GM20000 (cell line): ENCODE data around the gene KCNMB2.

Experiments
- DNase-seq: peaks from one replicate; pipeline ENCODE4 v3.0.0; 2012; ENCODE audit warnings: low spot score
- TF ChIP-seq, protein P1 (sequence below): IDR thresholded peaks from 2 replicates; pipeline ENCODE4 v1.5.1; 2012; ENCODE audit warnings: mild to moderate bottlenecking, control low read depth; ENCODE audit errors: extremely low read depth, missing control alignments

Gene KCNMB2

DNA sequence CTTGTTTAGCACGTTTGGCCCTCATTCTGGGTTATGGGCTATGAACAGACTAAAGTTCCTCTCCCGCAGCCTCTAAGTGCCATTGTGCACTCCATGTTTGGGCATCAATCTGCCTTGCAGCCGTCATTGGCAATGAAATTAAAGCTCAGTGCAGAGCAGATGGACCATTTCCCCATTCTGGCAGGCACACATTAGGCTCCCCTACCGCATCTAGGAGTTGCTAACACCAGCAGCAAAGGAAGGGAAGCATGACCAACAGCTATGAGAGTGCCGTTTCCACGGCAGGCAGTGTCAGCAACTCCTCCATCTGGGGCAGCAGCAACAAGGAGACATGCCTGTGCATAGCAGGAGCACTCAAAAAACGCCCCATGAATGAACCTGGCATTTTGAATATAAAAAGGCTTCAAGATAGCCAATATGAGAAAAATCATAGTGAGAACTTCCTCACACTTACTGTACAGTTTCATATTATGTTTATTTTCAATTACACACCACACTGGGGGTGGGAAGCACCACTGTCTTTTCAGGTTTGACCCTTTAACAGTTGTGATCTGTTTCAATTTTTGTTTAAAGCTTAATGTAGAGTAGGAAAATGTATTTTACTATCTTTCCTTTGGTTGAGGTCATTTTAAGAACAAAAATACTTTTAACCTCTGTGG is 218.7 kb downstream of the KCNMB2 start:
- TF ChIP-seq, protein P1, sequence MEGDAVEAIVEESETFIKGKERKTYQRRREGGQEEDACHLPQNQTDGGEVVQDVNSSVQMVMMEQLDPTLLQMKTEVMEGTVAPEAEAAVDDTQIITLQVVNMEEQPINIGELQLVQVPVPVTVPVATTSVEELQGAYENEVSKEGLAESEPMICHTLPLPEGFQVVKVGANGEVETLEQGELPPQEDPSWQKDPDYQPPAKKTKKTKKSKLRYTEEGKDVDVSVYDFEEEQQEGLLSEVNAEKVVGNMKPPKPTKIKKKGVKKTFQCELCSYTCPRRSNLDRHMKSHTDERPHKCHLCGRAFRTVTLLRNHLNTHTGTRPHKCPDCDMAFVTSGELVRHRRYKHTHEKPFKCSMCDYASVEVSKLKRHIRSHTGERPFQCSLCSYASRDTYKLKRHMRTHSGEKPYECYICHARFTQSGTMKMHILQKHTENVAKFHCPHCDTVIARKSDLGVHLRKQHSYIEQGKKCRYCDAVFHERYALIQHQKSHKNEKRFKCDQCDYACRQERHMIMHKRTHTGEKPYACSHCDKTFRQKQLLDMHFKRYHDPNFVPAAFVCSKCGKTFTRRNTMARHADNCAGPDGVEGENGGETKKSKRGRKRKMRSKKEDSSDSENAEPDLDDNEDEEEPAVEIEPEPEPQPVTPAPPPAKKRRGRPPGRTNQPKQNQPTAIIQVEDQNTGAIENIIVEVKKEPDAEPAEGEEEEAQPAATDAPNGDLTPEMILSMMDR = no peak
- no peak for DNase-seq

DNA sequence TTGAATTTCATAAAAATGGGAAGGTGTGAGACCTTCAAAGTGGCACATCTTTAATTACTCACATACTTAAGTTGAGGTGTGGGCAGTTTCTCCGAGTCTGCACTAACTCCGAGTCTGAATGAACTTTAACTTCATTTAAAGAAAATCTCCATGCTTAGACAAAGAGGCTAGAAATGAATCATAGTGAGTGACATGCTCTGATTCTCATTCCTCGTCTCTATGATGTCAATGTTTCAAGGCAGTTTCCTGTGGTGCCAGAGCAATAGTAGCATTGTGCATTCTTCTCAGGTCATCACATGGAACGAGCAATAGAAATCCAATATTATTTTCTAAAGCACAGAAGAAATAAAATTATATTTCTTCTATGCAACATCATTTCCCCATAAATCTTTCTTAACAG is 224.8 kb downstream of the KCNMB2 start:
- TF ChIP-seq, protein P1 = no peak
- no peak for DNase-seq

DNA sequence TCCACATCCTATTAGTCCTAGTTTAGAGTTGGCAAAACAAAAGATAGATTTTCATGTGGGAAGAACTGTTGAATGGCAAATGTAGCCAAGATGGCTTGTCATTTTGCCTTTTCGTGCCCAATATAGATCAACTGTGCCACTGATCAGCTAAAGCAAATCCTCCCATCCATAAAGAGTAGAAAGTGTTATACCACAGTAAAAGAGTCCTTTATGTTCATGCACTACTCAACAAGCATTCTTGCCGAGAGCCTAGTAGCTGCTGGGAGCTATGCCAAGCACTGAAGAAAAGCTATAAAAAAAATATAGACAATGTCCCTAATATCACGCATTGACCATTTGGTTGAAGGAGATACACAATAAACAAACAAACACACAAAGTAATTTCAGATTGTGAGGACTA is 225.2 kb downstream of the KCNMB2 start:
- TF ChIP-seq, protein P1 = no peak
- DNase-seq = no peak

DNA sequence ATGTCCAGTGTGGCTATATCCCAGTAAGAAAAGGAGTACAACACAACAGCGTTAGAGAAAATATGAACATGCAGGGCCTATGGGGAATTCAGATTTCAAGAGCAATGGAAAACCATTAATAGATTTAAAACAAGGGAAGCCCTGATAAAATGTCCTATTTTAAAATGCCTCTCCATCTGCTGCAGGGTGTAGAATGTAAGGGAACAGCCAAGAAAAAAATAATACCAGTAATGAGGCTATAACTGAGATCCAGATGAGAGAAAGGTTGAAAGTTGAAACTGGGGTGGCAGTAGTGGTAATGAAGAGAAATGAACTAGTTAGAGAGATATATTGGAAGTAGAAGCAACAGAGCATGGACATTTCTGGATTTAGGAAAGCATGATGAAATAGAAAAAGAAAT is 226.1 kb downstream of the KCNMB2 start:
- no peak for DNase-seq
- TF ChIP-seq, protein P1 = no peak

DNA sequence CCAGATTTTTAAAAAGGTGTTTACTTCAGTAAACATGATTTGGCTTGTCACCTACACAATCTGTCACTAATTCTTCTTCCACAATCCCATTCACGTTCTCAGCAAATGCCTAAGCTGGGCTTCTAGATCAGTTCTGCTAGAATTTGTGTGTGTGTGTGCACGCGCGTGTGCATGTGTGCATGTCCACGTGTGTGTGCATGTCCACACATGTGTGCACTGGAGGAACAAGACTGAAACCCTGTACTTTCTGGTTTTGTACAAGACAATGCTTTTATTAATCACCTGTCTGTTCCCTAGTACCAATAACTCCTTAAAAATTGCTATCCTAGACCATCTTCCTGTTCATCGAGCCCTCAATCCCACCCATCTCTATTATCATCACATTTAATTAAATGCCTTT is 229.2 kb downstream of the KCNMB2 start:
- TF ChIP-seq, protein P1 = no peak
- DNase-seq = no peak

DNA sequence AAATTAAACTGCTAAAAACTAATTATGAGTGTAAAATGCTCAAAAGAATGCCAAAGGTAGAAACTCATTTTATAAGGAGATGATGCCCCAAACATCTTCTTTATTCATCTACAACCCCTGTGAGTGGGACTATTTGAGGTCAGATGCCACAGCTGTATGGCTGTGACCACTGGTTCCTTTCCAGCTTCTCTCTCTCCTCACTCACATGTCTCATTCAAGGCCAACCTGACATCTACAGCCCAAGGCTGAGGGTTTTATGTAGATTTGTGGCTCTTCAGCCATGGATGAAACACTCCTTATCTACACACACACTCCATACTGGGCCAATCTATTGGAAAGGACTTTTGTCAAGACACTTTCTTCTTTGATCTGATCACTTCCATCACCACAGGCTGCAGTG is 231.3 kb downstream of the KCNMB2 start:
- TF ChIP-seq, protein P1 = no peak

DNA sequence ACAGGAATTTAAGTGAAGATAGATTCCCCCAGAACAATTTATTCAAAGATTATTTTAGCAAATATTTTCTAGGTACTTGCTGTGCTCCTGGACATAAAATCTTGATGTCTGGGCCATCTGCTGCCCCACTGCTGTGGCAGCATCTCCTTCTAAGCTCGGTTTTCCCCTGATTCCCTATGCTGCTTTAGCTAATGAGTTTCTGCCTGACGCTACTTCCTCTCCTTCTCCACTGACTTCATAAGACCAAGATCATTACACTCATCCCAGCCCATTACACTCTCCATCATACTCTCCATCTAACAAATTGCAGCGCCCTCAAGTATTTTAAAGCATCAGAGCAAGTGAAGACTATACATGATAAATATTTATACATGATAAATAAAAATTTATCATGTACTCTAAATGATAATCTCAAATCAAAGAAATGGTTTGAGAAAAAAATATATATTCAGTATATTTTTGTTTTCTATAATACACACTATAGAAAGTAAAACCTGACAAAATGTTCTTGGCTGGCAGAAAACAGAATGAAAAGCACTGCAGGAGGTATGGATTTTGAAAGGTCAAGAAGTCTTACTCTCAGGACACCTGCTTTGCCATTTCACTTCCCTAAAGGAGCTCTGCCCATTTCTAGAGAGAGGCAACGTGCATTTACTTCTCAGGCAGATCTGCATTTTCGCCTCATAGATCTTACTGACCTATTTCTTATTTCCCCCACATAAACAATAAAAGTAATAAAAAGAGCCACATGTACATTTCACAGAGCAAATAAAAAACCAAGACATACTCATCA is 232.0 kb downstream of the KCNMB2 start:
- no peak for DNase-seq
- TF ChIP-seq, protein P1 = no peak

More for the DNA sequence above, 231.3 kb downstream of the KCNMB2 start:
- no peak for DNase-seq
